IPS-20b (cell line): ENCODE measurements around the gene RPAP3.
"Not testable (repeated sequence)": the region's sequence is repeated elsewhere in the genome, so short reads cannot be mapped to it uniquely, and the experiment has no call there.

Experiments used
- H3K27ac ChIP-seq: one replicate; pipeline ENCODE4 v1.5.1; 2013; ENCODE audit warnings: low read length
- H3K27me3 ChIP-seq: 2 replicates; pipeline ENCODE4 v1.6.1; 2013; ENCODE audit warnings: mild to moderate bottlenecking, low read length, inconsistent platforms; ENCODE audit not compliant: insufficient read depth
- H3K36me3 ChIP-seq: 2 replicates; pipeline ENCODE4 v1.6.1; 2013; ENCODE audit warnings: low read depth, mild to moderate bottlenecking, inconsistent platforms, low read length, moderate library complexity; ENCODE audit not compliant: insufficient read depth
- H3K4me1 ChIP-seq: 2 replicates; pipeline ENCODE4 v1.6.1; 2013; ENCODE audit warnings: mild to moderate bottlenecking, control low read depth, inconsistent platforms, low read length, moderate library complexity; ENCODE audit not compliant: insufficient read depth
- H3K4me3 ChIP-seq: 2 replicates; pipeline ENCODE4 v1.5.1; 2013; ENCODE audit warnings: mild to moderate bottlenecking, low read length, inconsistent platforms
- H3K9ac ChIP-seq: 2 replicates; pipeline ENCODE4 v1.6.1; 2013; ENCODE audit warnings: low read depth, mild to moderate bottlenecking, inconsistent platforms, low read length, moderate library complexity
- H3K9me3 ChIP-seq: 2 replicates; pipeline ENCODE4 v1.6.1; 2013; ENCODE audit warnings: mild to moderate bottlenecking, low read depth, low read length, inconsistent platforms; ENCODE audit not compliant: insufficient read depth

RPAP3 gene

GRCh38 chr12:47648056-47648579, 57.7 kb downstream of the RPAP3 start:
- no peaks in the 10 kb centered on the region for H3K27me3 ChIP-seq
- H3K9me3 ChIP-seq = peaks cover 5% of the 10 kb centered on the region; the same call in 1 of the 2 replicates
- peaks cover 7% of the 10 kb centered on the region; the same call in 1 of the 2 replicates for H3K4me1 ChIP-seq
- no peaks in the 10 kb centered on the region for H3K36me3 ChIP-seq
- H3K4me3 ChIP-seq = no peak overlapping the region
- H3K9ac ChIP-seq = no peak overlapping the region
- H3K27ac ChIP-seq = no peak overlapping the region

- not testable (repeated sequence) for H3K9ac ChIP-seq, H3K27ac ChIP-seq, H3K4me1 ChIP-seq, H3K4me3 ChIP-seq, H3K36me3 ChIP-seq, H3K27me3 ChIP-seq
- peaks cover 12% of the 10 kb centered on the region; the same call in 1 of the 2 replicates for H3K9me3 ChIP-seq
These were observed 63.5 kb downstream of the RPAP3 start for GRCh38 chr12:47642310-47642709.

- H3K9ac ChIP-seq = no peak overlapping the region
- no peak overlapping the region for H3K27ac ChIP-seq
- 0 out of 2 replicates have a peak, but pooled peaks cover 2% of the 10 kb centered on the region for H3K4me1 ChIP-seq
- no peaks in the 10 kb centered on the region for H3K36me3 ChIP-seq
- peaks cover 19% of the 10 kb centered on the region for H3K9me3 ChIP-seq
- no peak overlapping the region for H3K4me3 ChIP-seq
- H3K27me3 ChIP-seq = no peaks in the 10 kb centered on the region
These were observed 68.7 kb downstream of the RPAP3 start for GRCh38 chr12:47636908-47637780.

GRCh38 chr12:47635770-47636169, 70.1 kb downstream of the RPAP3 start:
- not testable (repeated sequence) for H3K9ac ChIP-seq, H3K4me1 ChIP-seq, H3K36me3 ChIP-seq, H3K27me3 ChIP-seq, H3K27ac ChIP-seq, H3K4me3 ChIP-seq
- H3K9me3 ChIP-seq = peaks cover 18% of the 10 kb centered on the region

- Histone ChIP-seq H3K9ac (no peak overlapping the region), H3K27me3 (no peaks in the 10 kb centered on the region), H3K36me3 (no peaks in the 10 kb centered on the region; the same call in 1 of the 2 replicates), H3K4me3 (peak overlapping the region; percentile 13; the same call in 1 of the 2 replicates), H3K9me3 (peaks cover 18% of the 10 kb centered on the region), H3K4me1 (0 out of 2 replicates have a peak, but pooled peaks cover 2% of the 10 kb centered on the region), H3K27ac (no peak overlapping the region)
These were observed 71.7 kb downstream of the RPAP3 start for GRCh38 chr12:47634127-47634526.

GRCh38 chr12:47621960-47622359, 83.9 kb downstream of the RPAP3 start:
- Histone ChIP-seq H3K27me3 (no peaks in the 10 kb centered on the region), H3K9me3 (no peaks in the 10 kb centered on the region), H3K36me3 (no peaks in the 10 kb centered on the region), H3K27ac (no peak overlapping the region), H3K9ac (no peak overlapping the region), H3K4me1 (no peaks in the 10 kb centered on the region), H3K4me3 (no peak overlapping the region)

GRCh38 chr12:47617476-47617875, 88.4 kb downstream of the RPAP3 start:
- Histone ChIP-seq H3K4me1 (no peaks in the 10 kb centered on the region), H3K4me3 (no peak overlapping the region), H3K9me3 (peaks cover 25% of the 10 kb centered on the region), H3K36me3 (no peaks in the 10 kb centered on the region), H3K9ac (no peak overlapping the region), H3K27me3 (no peaks in the 10 kb centered on the region), H3K27ac (no peak overlapping the region)

- Histone ChIP-seq H3K9ac (no peak overlapping the region), H3K4me1 (no peaks in the 10 kb centered on the region), H3K27ac (no peak overlapping the region), H3K9me3 (peaks cover 35% of the 10 kb centered on the region), H3K4me3 (no peak overlapping the region), H3K27me3 (no peaks in the 10 kb centered on the region), H3K36me3 (no peaks in the 10 kb centered on the region)
These were observed 89.4 kb downstream of the RPAP3 start for GRCh38 chr12:47616440-47616839.

GRCh38 chr12:47615711-47616110, 90.1 kb downstream of the RPAP3 start:
- Histone ChIP-seq H3K27me3 (no peaks in the 10 kb centered on the region), H3K4me1 (no peaks in the 10 kb centered on the region), H3K4me3 (no peak overlapping the region), H3K27ac (no peak overlapping the region), H3K9me3 (peaks cover 38% of the 10 kb centered on the region), H3K36me3 (no peaks in the 10 kb centered on the region), H3K9ac (no peak overlapping the region)

- Histone ChIP-seq H3K27ac (no peak overlapping the region), H3K27me3 (no peaks in the 10 kb centered on the region), H3K36me3 (no peaks in the 10 kb centered on the region), H3K4me1 (no peaks in the 10 kb centered on the region), H3K9me3 (peaks cover 38% of the 10 kb centered on the region), H3K9ac (no peak overlapping the region), H3K4me3 (no peak overlapping the region)
These were observed 91.3 kb downstream of the RPAP3 start for GRCh38 chr12:47614521-47614920.

- Histone ChIP-seq H3K27ac (no peak overlapping the region), H3K27me3 (no peaks in the 10 kb centered on the region), H3K9me3 (peaks cover 45% of the 10 kb centered on the region), H3K4me3 (no peak overlapping the region), H3K4me1 (no peaks in the 10 kb centered on the region), H3K36me3 (no peaks in the 10 kb centered on the region), H3K9ac (no peak overlapping the region)
These were observed 92.9 kb downstream of the RPAP3 start for GRCh38 chr12:47612953-47613352.

- Histone ChIP-seq H3K4me3 (no peak overlapping the region), H3K27ac (no peak overlapping the region), H3K27me3 (no peaks in the 10 kb centered on the region), H3K9ac (no peak overlapping the region), H3K4me1 (no peaks in the 10 kb centered on the region), H3K36me3 (no peaks in the 10 kb centered on the region), H3K9me3 (peaks cover 55% of the 10 kb centered on the region)
These were observed 93.9 kb downstream of the RPAP3 start for GRCh38 chr12:47611906-47612305.
